GM21717 (cell line): ENCODE results near the gene ANP32A.

Experiments
- ATAC-seq: cut with Tn5 transposase; IDR thresholded peaks from one replicate; pipeline ENCODE4 v1.9.1; 2021; ENCODE audit warnings: mild to moderate bottlenecking, moderate library complexity; ENCODE audit not compliant: unreplicated experiment

The ANP32A gene

DNA sequence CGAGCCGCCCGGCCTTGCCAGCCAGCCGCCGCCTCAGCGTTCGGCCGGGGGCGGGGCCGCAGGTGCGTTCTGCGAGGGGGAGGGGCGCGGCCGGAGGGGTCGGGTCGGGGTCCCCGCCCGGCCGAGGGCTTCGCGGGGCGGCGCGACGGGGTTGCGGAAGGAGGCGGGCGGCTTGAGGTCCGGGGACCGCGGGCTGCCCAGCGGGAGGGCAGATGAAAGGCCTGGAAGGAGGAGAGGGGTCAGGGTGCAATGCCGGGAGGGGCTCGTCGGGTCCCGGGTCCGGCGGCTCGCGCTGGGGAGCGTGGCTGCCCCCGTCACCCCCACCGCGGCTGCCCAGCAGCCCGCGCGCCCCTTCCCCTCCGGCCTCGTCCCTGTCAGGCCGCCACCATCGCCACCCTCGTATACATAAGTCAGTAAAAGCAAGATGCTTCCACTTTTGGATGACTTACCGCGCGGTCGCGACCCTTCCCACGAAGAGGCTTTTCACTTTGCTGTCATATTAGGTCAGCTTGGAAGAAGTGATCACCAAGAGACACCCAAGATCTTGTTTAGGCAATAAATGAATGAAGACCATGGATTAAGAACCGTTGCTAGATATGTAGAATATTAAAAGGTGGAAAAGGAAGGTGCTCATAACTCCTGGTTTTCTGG is 620 bp upstream of the ANP32A start:
- ATAC-seq, result no peak

DNA sequence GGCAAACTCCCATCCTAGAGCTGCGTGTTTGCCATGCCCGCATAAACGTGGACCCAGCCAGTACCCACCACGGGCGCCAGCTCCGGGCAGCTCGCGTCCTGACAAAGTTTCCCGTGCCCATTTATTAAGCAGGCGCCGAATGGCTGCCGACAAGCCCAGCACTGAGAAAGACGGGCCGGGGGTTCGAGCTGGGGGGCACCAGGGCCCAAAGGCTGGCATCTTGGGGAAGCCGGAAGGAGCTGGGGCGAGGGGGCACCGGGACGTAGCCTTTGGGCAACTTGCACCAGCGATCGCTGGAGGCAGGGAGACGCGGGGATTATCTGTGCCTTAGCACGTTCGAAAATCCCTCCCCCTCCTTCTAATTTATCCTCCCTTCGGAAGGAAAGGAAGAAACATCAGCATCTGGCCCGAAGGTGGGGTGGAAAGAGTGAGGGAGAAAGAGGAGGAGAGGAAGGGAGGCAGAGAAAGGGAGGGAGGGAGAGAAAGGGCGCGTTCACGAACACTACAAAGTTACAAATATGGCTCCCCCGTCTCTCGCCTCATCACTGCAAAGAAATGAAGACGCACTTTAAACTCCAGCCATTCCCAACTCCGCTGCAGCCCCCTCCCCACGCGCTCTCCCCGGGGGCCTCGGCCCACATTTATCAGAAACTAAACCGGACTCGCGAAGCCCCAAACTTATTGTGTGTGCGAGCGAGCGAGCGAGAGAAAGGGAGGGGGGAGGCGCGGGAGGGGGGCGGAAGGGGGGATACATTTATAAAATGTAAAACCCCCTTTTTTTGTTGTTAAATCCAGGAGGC is 1.0 kb downstream of the ANP32A start:
- no peak for ATAC-seq

DNA sequence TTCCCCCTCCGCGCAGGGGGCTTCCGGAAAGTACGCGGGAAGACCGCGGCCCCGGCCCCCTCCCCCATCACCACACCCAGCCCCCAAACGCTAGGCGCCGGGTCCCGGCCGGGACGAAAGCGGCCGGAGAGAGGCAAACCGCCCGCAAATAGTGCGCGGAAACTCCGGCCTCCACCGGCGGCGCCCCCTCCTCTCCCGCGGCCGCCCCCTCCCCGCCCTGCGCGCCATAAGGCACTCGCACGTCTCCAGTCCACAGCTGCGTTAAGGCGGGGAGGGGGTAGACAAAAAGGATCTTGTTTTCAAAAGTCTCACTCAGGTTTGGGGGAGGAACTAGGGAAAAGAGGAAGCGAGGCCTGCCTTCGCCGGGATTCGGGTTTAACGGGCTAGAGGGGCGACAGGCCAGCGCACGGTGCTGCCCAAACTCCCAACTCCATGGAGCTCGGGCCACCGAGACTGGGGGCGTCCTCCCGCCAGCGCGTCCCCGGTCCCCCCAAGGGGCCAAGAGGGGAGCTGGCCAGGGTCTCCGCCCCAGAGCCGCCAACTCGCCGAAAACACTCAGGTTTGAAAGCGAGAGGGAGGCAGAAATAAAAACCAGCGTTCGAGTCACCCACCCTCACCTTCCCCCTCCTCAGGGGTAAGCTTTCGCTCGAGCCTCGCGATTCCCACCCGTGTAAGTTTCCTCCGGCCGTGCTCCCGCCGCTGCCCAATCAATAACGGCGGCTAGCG is 1.8 kb downstream of the ANP32A start:
- ATAC-seq, result no peak

DNA sequence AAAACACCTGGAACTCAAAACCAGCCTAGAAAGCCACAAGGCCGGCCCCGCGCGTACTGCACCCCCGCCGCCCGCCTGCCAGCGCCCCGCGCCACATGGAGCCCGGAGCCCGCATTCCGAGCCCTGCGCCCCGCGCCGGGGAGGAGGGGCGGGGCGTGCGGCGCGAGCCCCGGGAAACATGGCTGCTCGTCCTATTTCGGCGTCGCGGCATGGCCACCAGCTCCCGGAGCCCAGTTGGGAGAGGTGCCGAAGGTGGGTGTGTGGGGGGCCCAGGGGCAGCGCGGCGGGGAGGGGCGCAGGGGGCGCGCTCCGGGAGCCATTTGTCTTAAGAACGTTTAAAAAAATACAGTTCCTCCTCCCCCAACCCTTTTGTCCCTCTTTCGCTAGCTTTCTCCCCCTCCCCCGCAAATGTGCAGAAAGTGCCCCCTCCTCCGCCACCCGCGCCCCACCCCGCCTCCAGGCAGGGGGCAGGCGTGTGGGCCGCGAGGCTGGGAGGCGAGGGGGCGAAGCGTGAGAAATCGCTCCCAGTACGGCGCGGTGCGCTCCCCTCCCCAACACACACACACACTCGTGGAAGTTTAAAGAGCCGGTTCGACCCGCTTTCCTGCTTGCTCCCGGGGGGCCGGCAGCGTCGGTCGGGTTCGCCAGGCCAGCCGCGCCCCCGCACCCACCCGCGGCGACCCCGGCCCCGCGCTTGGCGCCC is 2.5 kb downstream of the ANP32A start:
- no peak for ATAC-seq

DNA sequence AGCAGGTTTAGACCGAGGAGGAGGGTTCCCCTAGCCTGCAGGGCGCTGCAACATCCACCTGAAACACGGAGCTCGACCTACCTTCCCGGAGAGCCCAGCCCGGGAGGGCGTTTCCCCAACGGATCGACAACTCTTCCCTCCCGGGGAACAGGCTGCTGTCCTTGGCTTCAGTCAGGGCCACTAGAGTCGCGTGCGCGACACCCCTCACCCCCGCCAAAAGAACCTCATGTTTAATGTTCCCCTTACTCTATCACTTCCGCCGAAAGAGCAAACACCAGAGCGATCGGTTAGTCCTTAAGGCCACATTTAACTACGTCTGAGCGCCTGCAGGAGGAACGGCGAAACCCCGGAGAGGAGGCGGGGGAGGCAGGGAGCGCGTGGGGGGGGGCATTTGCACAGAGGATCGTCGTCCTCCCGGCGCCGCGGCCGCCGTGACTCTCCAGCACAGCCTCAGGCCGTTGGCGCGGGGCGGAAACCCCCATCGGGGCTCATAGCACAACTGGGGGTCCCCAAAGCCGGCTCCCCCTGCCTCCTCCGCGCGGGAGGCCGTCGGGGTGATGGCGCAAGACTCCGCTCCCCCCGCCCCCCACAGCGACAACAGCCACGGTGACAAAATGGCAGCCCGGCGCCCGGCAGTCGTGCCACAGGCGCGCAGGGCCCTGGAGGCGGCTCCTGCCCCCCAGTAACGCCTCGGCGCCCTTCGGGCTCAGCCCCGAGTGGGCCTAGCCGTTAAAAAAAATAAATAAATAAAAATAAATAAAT is 3.2 kb downstream of the ANP32A start:
- ATAC-seq, result no peak

DNA sequence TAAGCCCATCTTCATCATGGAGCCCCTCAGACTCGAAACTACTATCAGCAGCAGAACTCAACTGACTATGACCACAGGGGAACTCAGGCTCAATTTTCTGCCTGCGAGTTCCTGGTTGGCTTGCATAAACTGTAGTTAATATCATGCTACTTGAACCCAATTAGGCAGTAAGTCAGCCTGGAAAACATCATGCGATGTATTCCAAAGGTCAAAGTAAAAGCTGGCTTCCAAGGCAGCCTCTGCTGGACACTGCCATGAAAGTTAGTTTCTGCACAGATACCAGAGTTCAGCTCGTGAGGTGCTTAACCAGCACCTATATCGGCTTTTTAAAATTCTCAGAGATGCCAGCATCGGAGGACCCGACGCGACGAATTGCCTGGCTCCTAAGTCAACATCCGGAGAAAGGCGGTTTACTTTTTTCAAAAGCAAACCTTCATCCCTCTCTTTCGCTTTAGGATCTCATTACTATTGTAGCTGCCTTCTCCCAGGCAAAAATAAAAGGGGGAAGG is 3.8 kb downstream of the ANP32A start:
- no peak for ATAC-seq

DNA sequence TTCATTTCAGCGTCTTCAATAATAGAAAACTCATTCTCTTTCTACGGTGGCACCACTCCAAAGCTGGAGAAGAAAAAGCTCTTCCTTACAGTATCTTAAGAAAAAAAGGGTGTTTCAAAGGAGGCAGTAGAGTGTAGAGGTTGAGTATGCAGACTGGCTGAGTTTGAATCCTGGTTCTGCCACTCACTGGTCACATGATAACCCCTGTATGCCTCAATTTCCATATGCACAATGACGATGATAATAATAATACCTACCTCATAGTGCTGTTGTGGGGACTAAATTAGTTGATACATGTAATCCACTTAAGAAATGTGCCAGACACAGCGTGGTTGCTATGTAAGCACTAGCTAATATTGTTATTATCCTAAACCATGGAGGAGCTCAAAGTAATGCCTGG is 4.5 kb downstream of the ANP32A start:
- ATAC-seq, result no peak

DNA sequence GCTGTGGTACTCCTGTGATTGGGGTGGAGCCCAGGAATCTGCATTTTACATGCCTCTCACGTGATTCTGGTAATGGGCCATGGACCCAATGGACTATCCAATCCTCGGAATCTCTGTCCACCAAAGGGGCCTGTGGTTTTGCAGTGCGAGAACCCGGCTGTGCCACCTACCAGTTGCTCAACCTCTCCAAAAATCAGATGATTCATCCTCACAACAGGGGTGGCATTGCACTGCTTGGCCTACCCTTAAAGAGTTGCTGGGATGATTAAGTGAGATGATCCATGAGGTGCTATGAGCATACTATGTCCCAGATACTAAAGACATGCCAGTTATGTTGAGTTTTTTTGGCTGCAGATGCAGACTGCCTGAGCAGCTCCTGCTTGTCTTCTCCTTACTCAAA is 5.1 kb downstream of the ANP32A start:
- ATAC-seq, result no peak

DNA sequence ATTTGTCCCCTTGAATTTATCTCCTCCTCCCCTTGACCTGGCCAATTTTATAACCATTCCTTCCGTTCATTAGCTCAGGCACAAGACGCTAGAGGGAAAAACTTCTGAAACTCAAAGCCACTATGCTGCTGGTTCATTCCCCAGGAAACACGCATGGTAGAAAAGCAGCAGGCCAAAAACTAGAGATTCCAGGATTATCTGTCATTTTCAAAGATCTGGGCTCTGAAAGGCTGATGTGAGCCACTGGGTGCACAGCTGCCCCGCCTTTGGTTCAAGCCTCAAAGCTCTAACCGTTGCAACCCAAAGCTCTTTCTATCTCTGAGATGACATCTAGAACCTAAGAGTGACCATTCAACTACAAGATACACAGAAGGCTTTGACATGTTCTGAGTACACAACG is 6.1 kb downstream of the ANP32A start:
- ATAC-seq, result no peak

DNA sequence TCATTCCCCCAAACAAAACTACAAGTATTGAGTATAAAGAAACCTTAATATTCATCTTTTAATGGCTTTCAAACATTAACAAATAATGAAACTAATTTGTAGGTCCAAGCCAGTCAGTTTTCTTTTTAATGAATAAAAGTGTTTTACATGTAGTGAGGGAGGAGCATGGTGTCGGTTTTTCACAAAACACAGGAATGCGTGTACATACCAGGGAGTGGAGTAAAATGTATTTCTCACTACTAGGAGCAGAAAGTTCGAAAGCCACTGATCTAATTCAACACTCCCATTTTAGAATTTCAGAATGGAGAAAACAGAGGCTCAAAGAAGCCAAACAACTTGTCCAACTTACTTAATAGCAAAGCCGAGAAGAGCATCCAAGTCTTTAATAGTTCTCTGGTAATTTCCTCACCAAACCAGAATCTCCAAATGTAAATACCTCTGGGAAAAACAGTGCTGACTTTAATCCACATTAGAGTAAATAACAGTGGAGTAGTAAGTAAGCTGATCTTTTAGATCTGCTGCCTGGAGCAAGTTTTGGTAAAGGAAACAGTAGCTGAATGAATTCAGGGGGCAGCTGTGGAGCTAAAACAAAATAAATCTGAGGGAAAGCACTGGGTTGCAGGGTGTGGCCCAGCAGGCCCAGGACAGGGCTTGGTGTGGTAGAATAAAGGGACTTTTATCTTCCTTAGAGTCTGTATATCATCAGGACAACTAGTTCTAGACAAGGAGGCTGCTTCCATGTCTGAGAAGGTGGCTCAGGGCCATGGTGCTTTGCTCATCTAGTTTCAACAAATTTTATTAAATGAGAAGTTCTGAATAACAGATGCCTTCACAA is 7.9 kb downstream of the ANP32A start:
- ATAC-seq, result no peak

DNA sequence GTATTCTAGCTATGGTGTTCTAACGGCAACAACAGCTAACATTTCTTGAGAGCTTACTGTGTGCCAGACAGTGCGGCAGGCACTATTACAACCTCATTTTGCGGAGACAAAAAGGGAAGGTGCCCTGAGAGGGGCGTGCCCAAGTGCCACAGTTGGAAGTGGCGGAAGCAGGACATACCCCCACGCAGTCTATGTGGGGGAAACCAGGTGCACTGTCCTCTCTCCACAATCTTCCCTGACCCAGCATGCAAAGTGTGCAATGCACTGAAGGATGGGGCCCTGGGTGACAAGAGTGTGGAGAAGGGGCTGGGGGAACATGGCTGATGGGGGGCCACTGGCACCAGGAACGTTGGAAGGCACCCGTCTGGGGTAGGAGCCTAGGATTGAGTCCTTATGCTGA is 8.6 kb downstream of the ANP32A start:
- ATAC-seq, result no peak

DNA sequence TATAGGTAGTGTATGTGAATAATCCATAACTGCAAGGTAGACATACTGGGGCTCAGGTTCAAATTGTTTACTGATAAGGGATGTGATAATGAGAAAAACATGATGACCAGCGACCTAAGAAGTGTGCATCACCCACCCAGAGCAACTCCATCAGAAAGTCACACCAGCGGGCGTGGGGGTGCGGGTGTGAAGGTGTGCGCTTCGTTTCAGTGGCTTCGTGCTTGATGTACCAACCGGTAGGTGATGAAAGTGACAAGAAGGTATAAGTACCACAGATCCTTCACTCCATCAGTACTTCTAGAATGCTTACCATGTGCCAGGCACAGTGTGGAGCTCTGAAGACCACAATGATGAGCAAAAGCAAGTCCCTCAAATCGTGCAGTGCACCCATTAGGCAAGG is 11.2 kb downstream of the ANP32A start:
- no peak for ATAC-seq

DNA sequence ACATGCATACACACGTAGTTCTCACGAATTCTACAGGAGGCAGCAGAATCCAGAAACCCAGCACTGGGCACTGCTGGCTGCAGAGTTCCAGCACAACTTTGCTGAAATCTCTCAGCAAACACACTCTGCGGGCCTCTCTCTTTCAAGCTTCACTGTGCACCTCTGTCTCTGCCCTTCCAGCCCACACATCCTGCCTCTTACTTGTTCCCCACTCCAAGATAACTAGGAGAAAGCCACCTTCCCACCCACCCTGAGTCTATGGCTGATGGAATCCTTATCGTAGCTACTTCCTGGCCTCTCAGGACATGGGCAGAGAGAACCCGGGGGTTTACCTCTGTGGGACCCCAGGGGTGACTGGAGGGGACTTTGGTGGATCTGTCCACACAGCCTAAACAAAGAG is 11.9 kb downstream of the ANP32A start:
- no peak for ATAC-seq

DNA sequence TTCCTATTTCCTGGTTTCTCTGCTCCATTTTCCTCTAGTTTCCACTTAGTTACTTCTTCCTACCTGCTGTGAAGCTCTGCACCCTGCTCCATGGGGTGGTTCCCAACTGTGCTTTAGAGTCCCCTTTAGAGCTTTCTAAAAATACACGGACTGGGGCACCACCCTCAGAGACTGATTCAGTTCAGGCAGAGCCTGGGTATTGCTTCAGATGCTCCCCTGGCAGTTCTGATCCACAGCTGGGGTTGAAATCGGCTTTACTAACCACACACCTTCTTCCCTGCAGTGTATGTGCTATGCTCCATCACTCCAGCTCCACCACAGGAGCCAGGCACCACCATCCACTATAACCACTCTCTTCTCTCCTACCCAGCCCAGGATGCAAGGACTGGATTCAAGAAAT is 12.6 kb downstream of the ANP32A start:
- no peak for ATAC-seq

DNA sequence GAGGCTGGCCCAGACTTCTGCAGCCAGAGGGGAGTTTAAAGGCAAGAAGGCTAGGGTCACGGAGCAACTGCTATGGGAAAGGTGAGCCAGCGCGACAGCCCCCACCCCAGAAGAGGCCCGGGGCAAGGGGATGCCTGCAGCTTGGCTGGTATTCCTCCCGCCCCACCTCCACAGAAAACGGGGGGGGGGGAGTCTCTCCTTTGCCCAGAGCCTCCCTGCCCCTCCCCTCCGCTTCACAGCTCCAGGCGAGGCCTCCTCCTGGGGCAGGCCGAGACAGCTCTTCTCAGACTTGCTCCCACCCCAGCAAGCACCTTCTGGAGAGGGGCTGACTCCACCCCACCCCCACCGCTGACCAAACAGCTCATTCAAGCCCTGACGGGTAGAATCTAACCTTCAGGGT is 13.4 kb downstream of the ANP32A start:
- ATAC-seq, result no peak

DNA sequence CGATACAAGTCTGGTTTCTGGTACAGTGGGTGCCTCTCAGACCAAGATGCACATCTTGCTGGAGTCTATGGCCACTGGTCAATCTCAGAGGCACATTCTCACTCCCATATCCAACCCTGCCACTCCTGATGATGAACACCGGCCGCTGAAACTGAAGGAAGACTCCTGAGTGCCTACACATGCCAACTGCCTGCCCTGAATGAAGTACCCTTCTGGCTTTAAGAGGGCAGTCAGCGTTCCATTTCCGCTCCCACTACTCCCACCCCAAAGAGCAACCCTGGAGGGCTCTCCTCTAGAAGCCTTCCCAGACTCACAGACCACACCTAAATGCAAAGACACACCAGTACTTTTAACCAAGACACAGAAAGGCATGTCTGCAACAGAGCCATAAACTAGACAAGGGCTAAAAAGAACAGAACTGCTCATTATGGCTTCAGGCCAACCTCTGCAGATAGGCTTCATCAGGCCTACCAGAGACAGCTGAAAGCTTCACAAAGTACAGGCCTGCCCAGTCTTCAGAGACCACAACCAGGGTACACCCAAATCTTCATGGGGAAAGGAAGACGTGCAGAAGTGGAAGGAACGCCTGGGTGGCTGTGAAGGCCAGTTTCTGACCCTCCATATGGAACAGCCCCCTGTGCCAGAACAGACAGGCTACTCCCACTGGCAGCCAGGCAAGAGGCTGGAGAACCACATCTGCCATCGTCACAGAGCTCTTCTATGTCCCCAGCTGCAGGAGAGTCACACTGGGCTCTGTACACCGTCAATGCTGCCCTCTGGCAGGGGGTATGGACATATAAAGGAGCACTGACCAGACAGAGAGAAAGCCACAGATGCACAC is 14.3 kb downstream of the ANP32A start:
- no peak for ATAC-seq

DNA sequence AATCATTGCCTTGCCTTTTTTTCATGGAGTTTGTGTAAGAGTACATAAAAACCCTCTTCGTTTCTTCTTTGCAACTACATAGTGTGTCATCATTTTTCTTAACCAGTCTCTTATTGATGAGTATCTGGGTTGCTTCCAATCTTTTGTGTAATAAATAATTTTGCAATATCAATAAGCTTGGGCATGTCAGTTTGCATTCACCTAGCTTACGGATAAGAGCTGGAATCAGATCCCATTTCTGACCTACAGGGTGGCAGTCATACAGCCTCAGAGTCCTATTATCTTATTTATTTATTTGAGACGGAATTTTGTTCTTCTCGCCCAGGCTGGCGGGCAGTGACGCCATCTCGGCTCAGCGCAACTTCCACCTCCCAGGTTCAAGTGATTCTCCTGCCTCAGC is 18.3 kb downstream of the ANP32A start:
- no peak for ATAC-seq

DNA sequence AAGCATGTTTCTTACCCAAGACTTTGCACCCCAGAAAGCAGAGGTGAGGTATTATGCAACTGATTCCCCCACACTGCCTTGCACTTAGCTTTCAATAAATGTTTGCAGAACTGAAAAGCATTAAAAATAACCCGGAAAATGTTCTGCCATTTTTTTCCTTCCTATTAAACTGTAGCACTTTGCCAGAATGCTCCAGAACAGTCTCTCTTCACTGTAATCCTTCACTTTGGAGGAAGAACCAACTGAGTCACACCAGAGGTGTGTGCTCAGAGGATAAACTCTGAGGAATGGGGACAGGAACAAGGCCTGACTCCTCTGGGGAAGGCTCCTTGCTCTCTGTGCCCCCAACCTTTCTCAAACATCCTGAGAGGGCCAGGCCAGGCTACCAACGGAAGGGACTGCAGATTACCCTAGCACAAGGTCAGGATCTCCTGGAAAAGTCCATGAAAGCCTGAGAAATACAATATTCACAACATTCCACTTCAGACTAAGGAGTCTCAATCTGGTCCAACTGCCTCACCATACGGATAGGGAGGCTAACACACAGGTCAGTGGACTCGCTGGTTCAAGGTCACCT is 19.0 kb downstream of the ANP32A start:
- no peak for ATAC-seq
